ENCODE results near the gene NOM1.
"Not testable (repeated sequence)": the region's sequence is repeated elsewhere in the genome, so short reads cannot be mapped to it uniquely, and the experiment has no call there.

Gene NOM1

GRCh38 chr7:156940421-156941122 is 8.9 kb upstream of the NOM1 start:
- DNase-seq: no peak

DNA sequence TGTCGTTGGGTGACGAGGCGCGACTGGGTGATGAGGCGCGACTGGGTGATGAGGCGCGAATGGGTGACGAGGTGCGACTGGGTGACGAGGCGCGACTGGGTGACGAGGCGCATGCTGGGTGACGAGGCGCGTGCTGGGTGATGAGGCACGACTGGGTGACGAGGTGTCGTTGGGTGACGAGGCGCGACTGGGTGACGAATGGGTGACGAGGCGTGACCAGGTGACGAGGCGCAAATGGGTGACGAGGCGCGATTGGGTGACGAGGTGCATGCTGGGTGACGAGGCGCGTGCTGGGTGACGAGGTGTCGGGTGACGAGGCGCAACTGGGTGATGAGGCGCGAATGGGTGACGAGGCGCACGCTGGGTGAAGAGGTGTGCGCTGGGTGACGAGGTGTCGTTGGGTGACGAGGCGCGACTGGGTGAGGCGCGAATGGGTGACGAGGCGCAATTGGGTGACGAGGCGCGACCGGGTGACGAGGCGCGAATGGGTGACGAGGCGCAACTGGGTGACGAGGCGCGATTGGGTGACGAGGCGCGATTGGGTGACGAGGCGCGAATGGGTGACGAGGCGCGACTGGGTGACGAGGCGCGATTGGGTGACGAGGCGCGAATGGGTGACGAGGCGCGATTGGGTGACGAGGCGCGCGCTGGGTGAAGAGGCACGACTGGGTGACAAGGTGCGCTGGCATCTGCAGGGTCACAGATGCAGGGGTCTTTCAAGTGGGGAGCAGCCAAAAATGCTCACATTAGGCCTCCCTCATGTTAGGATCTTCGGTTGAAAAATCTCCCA is 7.9 kb upstream of the NOM1 start:
- DNase-seq: no peak

DNA sequence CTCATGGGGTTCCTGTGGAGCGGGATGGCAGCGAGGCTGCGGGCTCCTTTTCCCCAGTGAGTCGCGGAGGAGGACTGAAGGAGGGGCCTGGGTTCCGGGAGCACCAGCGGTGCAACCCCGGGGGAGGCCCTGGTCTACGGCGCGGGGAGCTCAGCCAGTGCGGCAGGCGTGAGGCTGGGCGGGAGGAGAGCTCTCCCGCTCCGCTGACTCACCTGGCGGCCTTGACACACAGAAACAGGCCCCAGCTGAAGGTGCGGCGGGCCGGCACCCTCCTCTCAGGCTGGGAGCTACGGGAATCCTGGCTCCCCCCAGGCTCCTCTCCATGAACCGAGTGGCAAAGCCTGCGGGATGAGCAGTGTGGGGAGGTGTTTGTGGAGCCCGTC is 6.8 kb upstream of the NOM1 start:
- no peak for DNase-seq

DNA sequence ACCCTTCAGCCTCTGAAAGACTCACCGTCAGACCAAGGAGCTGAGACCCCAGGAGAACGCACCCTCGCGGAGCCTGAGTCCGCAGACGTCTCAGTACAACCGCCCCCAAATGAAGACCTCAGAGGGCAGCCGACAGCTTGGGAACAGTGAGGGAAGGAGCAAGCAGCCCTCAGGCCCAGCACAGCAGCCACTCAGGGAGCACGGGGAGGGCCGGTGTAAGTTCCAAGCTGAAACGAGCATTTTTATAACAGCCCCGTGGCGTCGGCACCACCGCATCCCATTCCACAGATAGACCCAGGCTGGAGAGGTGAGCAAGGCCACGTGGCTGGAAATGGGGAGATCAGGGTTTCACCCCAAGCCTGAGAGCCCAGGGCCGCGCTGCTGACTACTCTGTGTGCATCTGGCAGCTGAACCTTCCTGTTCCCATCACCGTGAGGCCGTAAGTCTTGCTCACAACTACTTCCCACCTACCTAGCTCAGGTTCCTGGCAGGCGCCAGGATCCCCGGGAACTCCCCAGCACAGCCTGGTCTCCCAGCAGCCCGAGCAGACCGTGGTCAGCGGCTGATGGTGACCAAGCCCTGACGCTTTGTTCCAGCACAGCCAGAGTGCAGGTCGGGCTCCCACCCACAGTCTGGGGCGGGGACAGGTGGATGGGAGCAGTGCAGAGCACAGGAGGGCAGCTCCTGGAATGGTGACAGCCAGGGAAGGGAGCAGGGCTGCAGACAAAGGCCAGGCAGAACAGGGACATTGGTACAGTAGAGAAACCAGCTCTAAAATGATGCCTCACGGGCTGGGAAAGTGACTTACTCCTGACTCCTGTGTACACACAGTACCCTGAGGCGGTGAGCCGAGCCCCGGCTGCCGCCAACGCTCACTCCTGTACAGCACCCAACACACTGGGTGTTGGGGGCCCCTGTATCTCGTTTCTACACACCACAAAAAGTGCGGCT is 6.1 kb upstream of the NOM1 start:
- DNase-seq: no peak

DNA sequence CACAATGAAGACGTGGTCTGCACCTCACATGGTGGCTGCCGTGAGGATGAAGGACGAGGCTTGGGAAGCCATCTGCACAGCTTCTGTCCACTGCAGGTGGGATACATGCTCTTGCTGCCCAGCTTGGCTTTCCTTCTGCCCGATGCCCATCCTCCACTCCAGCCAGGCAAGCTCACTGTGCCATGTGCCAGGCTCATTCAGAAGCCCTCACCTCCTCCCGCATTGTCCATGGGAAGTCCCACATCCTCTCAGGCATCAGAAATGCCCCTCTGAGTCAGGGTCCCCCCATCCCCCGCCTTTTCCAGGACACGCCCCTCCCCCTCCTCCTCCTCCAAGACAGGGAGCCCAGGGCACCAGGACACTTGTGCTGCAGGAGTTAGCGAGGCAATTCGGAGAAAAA is 4.6 kb upstream of the NOM1 start:
- no peak for DNase-seq

DNA sequence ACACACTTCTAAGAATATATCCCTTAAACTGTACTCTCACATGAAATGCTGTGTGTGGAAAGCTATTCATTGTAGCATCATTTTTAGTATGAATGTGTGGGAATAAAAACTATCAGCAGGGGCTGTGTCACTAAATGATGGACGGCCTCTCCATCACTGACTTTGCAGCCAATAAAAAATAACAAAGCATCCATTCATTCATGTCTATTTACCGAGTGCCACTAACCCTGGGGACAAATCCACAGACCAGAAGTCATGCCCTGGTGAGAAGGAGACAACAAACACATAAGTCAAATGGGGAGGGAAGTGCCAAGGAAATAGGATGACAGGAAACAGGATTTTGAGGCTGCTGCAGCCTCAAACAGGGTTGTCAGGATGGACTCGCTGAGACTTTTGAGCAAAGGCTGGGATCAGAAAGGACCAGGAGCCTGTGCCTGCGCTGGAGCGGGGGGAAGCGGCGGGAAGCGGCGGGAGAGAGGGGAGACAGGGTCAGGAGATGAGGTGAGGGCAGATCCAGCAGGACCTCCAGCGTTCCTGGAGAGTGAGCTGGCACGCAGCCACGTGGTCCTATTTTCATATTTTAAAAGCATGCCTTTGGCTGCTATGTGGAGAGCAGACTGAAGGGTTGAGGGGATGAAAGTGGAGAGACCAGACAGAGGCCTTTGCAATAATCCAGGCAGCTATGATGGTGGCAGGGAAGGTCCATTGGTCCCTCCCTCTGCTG is 2.2 kb upstream of the NOM1 start:
- no peak for DNase-seq

DNA sequence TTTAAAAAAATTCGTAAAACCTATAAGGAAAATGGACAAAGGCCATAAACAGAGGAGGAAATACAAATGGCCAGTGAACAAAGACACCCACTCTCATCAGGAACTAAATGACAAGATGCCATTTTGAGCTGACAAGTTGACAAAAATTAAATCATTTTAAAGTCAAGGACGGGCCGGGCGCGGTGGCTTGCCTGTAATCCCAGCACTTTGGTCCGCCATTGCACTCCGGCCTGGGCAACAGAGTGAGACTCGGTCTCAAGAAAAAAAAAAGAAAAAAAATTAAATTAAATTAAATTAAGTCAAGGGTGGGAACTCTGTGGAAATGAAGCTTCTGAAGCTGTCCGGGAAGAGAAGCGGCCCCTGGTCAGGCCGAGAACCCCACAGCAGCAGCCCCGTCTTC is 1.2 kb upstream of the NOM1 start:
- DNase-seq: no peak

- no peak for DNase-seq
Observed at GRCh38 chr7:156950381-156950858, 908 bp downstream of the NOM1 start.

- not testable (repeated sequence) for DNase-seq
Observed at GRCh38 chr7:156953215-156953614, 3.7 kb downstream of the NOM1 start.

DNA sequence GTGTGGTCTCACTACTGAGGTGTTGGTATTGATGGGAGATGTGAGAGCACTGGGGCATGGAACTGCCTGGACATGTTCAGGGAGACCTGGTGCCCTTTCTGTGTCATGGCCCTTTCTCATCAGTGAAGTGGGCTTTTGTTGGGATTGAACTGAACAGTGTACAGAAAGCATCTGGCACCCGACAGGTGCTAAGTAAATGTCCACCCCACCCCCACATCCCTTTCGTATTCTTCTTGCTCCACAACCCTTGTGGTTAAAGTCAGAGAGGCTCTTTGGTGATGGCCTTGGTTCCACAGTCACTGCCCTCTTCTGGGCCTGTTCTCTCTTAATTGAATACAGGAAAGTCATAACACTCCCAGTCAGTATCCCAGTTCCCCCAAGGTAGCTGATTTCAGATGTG is 5.4 kb downstream of the NOM1 start:
- DNase-seq: no peak

GRCh38 chr7:156956727-156957126 is 7.2 kb downstream of the NOM1 start:
- DNase-seq: no peak

DNA sequence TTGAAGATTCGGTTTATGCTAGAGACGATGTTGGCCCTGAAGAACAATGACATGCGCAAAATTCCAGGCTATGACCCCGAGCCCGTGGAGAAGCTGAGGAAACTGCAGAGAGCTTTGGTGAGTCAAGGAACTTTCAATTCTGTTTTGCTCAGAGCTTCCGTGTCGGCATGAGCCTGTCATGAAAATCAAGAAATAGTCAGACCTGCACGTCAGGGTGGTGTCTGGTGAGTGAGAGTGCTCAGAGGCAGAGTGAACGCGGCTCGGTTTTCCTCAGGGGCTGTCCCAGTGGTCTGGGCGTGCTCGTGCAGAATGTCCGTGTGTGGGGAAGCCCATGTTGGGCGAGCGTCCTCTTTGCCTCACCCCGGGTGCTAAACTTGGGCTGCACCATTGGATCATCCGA is 12.6 kb downstream of the NOM1 start:
- no peak for DNase-seq

GRCh38 chr7:156962897-156963296 is 13.4 kb downstream of the NOM1 start:
- no peak for DNase-seq

DNA sequence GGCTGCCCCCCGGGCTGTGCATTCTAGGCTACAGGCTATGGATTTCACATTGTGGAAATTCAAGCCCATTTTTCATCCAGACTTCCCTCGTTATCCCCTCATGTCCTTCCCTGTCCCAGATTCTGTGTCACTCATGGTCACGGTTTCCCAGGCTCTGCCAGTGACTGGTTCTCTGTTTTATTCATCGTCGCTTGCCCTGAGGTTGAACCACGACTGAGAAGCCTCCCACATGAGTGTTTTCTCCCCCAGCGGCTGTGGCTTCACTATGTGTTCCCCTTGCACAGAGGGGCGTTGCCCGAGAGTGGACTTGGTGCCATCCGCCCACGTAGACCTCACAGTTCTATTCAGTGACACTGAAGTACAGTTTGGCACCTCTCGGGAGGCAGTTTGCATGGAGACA is 14.0 kb downstream of the NOM1 start:
- DNase-seq: no peak

DNA sequence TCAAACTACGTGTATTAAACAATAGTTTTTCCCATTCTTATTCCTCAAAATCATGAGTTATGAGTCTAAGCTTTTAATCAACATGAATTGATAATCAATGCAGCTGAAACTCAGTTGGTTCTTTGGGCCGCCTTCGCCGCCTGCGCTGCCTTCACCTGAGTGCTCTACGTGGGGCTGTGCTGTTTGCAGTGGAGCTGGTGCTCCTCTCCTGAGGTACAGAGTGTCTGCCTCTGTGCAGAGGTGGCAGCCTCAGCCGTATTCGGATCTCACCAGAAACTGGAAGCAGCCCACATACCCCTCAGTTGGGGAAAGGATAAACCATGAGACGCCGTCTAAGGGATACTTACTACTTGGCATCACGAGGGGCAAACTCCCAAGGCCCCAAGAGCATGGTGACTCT is 15.5 kb downstream of the NOM1 start:
- DNase-seq: no peak

- no peak for DNase-seq
Observed at GRCh38 chr7:156966387-156966786, 16.9 kb downstream of the NOM1 start.

- no peak for DNase-seq
Observed at GRCh38 chr7:156968183-156968582, 18.7 kb downstream of the NOM1 start.

DNA sequence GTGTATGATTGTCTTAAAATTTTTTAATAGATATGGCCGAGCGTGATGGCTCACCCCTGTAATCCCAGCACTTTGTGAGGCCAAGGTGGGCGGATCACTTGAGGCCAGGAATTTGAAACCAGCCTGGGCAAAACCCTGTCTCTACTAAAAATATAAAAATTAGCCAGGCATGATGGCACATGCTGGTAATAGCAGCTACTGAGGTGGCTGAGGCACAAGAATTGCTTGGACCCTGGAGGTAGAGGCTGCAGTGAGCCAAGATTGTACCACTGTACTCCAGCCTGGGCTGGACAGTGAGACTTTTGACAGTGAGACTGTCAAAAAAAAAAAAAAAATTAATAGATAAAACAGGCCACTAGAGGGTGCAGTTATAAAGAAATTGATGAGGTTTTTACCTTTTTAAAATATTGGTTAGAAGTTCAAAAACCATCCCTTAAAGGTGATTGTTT is 20.5 kb downstream of the NOM1 start:
- peak in 1 of 5 experiments; percentile 21 for DNase-seq

DNA sequence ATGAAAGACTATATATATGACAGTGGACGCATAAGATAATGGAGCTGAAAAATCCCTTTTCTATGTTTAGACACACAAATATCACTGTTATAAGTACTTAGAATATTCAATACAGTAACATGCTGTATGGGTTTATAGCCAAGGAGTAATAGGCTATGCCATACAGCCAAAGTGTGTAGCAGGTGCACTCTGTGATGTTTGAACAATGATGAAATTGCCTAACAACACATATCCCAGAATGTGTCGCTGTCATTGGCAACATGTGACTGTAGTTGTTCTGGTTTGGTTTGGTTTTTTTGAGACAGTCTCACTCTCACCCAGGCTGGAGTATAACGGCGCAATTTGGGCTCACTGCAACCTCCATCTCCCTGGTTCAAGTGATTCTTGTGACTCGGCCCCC is 26.1 kb downstream of the NOM1 start:
- DNase-seq: no peak

DNA sequence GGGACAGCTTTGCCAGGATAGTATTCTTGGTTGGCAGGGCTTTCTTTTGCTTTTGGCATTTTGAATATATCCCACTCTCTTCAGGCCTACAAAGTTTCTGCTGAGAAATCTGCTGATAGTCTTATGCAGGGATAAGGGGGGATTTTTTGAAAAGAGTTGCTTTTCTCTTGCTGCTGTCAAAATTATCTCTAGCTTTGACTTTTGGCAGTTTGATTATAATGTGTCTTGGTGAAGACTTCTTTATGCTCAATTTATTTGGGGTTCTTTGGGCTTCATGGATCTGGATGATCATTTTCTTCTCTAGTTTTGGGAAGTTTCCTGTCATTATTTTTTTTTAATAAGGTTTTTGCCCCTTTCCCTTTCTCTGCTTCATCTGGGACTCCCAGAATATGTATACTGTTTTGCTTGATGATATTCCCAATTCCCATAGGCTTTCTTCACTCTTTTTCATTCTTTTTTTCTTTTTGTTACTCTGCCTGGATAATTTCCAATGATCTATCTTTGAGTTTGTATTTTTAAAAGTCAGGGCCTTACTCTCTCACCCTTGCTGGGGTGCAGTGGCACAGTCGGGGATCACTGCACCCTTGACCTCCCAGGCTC is 29.6 kb downstream of the NOM1 start:
- DNase-seq: no peak

DNA sequence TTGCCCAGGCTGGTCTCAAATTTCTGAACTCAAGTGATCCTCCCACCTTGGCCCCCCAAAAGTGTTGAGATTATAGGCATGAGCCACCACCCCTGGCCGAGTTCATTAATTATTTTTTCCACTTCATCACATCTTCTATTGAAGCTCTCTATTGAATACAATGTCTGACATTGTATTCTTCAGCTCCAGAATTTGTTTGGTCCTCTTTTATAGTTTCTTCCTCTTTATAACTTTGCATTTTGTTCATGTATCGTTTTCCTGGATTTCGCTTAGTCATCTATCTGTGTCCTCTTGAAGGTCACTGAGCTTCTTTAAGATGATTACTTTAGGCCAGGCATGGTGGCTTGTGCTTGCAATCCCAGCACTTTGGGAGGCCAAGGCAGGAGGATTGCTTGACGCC is 30.2 kb downstream of the NOM1 start:
- no peak for DNase-seq
